H1 (cell line): Measurements from ENCODE around the gene EZH2. TPM values are rescaled to one million over a fixed set of nuclear protein-coding genes. Genes with fewer than 3 reads are reported as not detected.

Experiments
- CREB1 ChIP-seq: IDR thresholded peaks from 2 replicates; pipeline ENCODE4 v1.6.1; 2012; ENCODE audit warnings: inconsistent platforms
- EGR1 ChIP-seq: IDR thresholded peaks from 2 replicates; pipeline ENCODE4 v1.6.1; 2011; ENCODE audit warnings: low read depth, low read length, borderline replicate concordance
- GABPA ChIP-seq: IDR thresholded peaks from 2 replicates; pipeline ENCODE4 v1.6.1; 2011; ENCODE audit warnings: mild to moderate bottlenecking, low read length, moderate library complexity, borderline replicate concordance; ENCODE audit not compliant: insufficient read depth
- KDM4A ChIP-seq: IDR thresholded peaks from one replicate; pipeline ENCODE4 v1.7.1; 2012; ENCODE audit warnings: low read depth, mild to moderate bottlenecking, moderate library complexity, low read length, inconsistent platforms; ENCODE audit not compliant: severe bottlenecking
- PHF8 ChIP-seq: fragments of 200-600 bp; sonication (generic); conservative IDR thresholded peaks from 2 replicates; pipeline ENCODE4 v1.7.1; 2012; ENCODE audit warnings: low read depth, mild to moderate bottlenecking, inconsistent platforms, low read length, moderate library complexity
- POU5F1 ChIP-seq: IDR thresholded peaks from 2 replicates; pipeline ENCODE4 v1.6.1; 2011; ENCODE audit warnings: low read depth, mild to moderate bottlenecking, low read length, moderate library complexity
- SP1 ChIP-seq: IDR thresholded peaks from 2 replicates; pipeline ENCODE4 v1.6.1; 2011; ENCODE audit warnings: low read depth, low read length
- polyA plus RNA-seq, 7 experiments: library from polyadenylated mRNA; depleted of rRNA in 3 of 7; stranded (reverse) in 5 of 7; unstranded in 2 of 7; fragments of >200 nt in 5 of 7; fragments of 200-250 nt in 2 of 7; gene quantifications; 1 replicate in 5 of 7; 2 replicates in 1 of 7; 4 replicates in 1 of 7; pipeline versions ENCODE4 v1.2.1 to v1.2.3, GENCODE V29; 2011 to 2013; ENCODE audit warnings: missing spikeins in 2 of 7, mixed read lengths in 2 of 7
- total RNA-seq: library from RNA; stranded (reverse); fragmentation: NEBNext Ultra II Directional; extraction: Animal tissue kit (Norgen Biotek cat#: 25700); gene quantifications from 2 replicates; pipeline ENCODE4 v1.2.1, GENCODE V29; 2021

The EZH2 gene
- total and polyA plus RNA-seq, 2 of the 8 experiments (the other 6 are each of a cell fraction or from before 2014, with no cell fraction given) = 28.9 to 49.0 TPM

DNA sequence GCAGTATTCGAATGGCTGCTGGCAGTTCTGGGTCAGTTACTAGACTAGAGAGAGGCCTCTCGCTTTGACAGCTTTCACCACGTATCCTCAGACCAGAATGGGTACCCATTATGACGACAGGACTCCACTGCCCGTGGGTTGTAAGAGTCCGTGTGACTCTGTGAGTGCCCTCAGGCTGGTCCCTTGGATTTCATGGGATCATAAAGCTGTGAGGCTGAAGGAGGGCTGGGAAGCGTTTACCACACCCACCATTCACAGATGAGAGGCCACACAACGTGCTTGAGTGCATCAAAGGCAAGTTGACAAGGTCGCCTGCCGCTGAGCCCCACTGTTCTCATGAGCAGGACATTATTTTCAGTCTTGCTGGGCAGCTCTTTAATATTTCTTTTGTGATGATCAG lies 87.2 kb downstream of the EZH2 start (continued):
- no peak for TF ChIP-seq POU5F1
- no peak for TF ChIP-seq SP1
- no peak for TF ChIP-seq PHF8
- TF ChIP-seq EGR1 = no peak
- no peak for TF ChIP-seq GABPA
- TF ChIP-seq CREB1 = no peak
- no peak for TF ChIP-seq KDM4A
